Spleen (tissue), 7 donors: ENCODE data around the gene LTBP2.

Experiments
- CTCF ChIP-seq, 11 experiments: fragments of 200-600 bp in 7 of 11; fragments of 450-650 bp in 4 of 11; sonication (generic) in 4 of 11; IDR thresholded peaks in 8 of 11; conservative IDR thresholded peaks in 3 of 11; 1 replicate in 7 of 11; 2 replicates in 4 of 11; pipeline versions ENCODE4 v1.4.0 to v1.8.0; 2016 to 2021; ENCODE audit warnings: antibody characterized with exemption in 11 of 11, inconsistent platforms in 4 of 11, mild to moderate bottlenecking in 1 of 11
- POLR2AphosphoS5 ChIP-seq, 3 donors: sonication (generic); formaldehyde crosslinking; IDR thresholded peaks; one replicate each; pipeline ENCODE4 v1.5.1; 2017; ENCODE audit warnings: antibody characterized with exemption in 3 of 3
- donor health status: DM: no; HTN: no; CAD: no; lungs with moderate emphysema.
- donor health status: DM: no; HTN: no; CAD: no.
- donor health status: DM: no; HTN: no; CAD: no.

DNA sequence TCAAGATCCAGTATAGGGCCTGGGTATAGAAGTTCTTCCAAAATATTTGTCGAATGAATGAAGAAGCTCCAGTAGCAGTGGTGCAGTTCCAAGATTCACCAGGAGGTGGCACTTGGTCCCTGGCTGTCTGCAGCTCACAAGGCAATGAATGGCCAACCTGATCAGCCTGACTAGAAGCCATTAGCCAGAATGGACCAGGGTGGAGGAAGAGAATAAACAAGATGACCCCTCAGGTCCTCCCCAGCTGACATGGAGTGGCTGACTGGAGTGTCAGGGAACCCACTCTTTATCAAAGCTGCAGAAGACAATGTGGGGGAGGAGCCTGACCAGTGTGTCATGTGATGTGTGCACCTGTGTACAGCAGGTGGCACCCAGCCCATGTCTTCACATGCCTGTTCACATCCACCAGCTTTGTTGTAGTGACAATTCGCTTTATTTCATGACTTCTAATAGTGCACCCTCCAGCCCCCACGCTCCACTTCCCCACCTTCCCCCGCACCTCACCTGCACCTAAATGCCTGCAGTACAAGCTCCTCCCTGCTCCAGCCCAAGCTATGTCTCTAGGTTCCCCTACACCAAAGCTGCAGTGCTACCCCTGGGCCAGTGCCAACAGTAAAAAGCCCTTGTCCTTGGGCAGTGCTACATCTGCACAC, 3.0 kb downstream of the LTBP2 start:
- TF ChIP-seq CTCF (IDR thresholded peaks at IDR 0.05 in 8 of 11, conservative IDR thresholded peaks at IDR 0.05 in 3 of 11) (peak; percentile 87 to 98 (median 96)), POLR2AphosphoS5 (IDR thresholded peaks at IDR 0.05) (peak in 1 of 3 donors; percentile 62)
